Measurements from ENCODE around the gene CRB2. TPM values are rescaled to one million over a fixed set of nuclear protein-coding genes. Genes with fewer than 3 reads are reported as not detected.

Gene CRB2
- total RNA-seq, 1 donor from 2014 or later = 61.1 TPM

DNA sequence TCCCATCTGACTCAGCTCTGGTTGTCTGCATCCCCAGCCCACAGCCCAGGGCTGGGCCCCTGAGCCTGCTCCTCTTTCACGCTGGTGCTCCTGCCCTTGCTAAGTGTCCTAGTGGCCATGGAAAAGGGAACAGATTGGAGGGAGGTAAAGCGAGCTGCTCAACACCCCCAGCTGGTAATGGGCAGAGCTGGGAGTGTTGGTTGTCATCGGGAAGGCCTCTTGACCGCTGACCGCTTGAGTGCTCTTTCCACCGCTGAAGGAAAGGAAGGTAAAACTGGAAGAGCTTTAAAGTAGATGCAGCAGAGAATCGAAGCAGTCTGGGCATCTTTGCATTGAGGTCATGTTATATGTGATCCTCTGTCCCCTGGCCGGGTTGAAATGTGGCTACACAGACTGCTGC lies 60.2 kb downstream of the CRB2 start:
- Mint-ChIP-seq H3K27ac (no peak overlapping the region), H3K4me1 (ENCODE audit: unreplicated experiment) (peaks cover 11% of the 10 kb centered on the region), H3K4me3 (no peak overlapping the region), H3K27me3 (no peaks in the 10 kb centered on the region), H3K36me3 (no peaks in the 10 kb centered on the region), H3K9me3 (no peaks in the 10 kb centered on the region)
- TF ChIP-seq, protein P1, sequence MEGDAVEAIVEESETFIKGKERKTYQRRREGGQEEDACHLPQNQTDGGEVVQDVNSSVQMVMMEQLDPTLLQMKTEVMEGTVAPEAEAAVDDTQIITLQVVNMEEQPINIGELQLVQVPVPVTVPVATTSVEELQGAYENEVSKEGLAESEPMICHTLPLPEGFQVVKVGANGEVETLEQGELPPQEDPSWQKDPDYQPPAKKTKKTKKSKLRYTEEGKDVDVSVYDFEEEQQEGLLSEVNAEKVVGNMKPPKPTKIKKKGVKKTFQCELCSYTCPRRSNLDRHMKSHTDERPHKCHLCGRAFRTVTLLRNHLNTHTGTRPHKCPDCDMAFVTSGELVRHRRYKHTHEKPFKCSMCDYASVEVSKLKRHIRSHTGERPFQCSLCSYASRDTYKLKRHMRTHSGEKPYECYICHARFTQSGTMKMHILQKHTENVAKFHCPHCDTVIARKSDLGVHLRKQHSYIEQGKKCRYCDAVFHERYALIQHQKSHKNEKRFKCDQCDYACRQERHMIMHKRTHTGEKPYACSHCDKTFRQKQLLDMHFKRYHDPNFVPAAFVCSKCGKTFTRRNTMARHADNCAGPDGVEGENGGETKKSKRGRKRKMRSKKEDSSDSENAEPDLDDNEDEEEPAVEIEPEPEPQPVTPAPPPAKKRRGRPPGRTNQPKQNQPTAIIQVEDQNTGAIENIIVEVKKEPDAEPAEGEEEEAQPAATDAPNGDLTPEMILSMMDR (conservative IDR thresholded peaks at IDR 0.05) = no peak
- no peak for DNase-seq (ENCODE audit: extremely low spot score, unreplicated experiment)

GRCh38 chr9:123417289-123418051 lies 61.5 kb downstream of the CRB2 start:
- Mint-ChIP-seq H3K4me3 (no peak overlapping the region), H3K27ac (no peak overlapping the region), H3K9me3 (no peaks in the 10 kb centered on the region), H3K4me1 (ENCODE audit: unreplicated experiment) (peaks cover 21% of the 10 kb centered on the region), H3K27me3 (no peaks in the 10 kb centered on the region), H3K36me3 (no peaks in the 10 kb centered on the region)
- DNase-seq (ENCODE audit: extremely low spot score, unreplicated experiment) = no peak
- TF ChIP-seq, protein P1 (conservative IDR thresholded peaks at IDR 0.05) = no peak

GRCh38 chr9:123418052-123418430 lies 62.0 kb downstream of the CRB2 start:
- H3K4me1 Mint-ChIP-seq (ENCODE audit: unreplicated experiment) = peaks cover 21% of the 10 kb centered on the region
- no peak overlapping the region for H3K4me3 Mint-ChIP-seq
- H3K27me3 Mint-ChIP-seq = no peaks in the 10 kb centered on the region
- no peaks in the 10 kb centered on the region for H3K9me3 Mint-ChIP-seq
- DNase-seq (ENCODE audit: extremely low spot score, unreplicated experiment) = no peak
- TF ChIP-seq, protein P1 (conservative IDR thresholded peaks at IDR 0.05) = no peak
- no peaks in the 10 kb centered on the region for H3K36me3 Mint-ChIP-seq
- H3K27ac Mint-ChIP-seq = no peak overlapping the region

GRCh38 chr9:123418506-123418905 lies 62.5 kb downstream of the CRB2 start:
- Mint-ChIP-seq H3K4me1 (ENCODE audit: unreplicated experiment) (peaks cover 21% of the 10 kb centered on the region), H3K9me3 (no peaks in the 10 kb centered on the region), H3K27ac (no peak overlapping the region), H3K27me3 (no peaks in the 10 kb centered on the region), H3K4me3 (no peak overlapping the region), H3K36me3 (no peaks in the 10 kb centered on the region)
- DNase-seq (ENCODE audit: extremely low spot score, unreplicated experiment) = no peak
- TF ChIP-seq, protein P1 (conservative IDR thresholded peaks at IDR 0.05) = no peak

DNA sequence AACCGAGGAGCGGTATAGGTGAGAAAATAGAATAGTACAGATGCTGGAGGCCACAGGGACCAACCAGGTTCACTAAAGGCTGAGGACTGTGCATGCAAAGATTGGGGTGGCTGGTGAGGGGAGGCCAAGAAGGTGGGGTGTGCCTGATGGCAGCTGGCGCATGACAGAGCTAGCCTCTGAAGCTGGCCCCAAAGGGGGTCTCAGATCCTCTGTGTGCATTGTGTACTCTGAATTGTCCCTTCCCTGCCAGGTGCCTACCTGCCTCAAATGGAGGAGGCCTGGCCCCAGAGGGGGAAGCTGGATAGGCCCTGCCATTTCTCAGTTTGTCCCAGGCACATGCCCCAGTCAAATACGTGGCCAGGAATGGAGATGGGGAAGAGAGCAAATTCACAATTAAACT lies 63.1 kb downstream of the CRB2 start:
- Mint-ChIP-seq H3K9me3 (no peaks in the 10 kb centered on the region), H3K27ac (no peak overlapping the region), H3K27me3 (no peaks in the 10 kb centered on the region), H3K36me3 (no peaks in the 10 kb centered on the region), H3K4me1 (ENCODE audit: unreplicated experiment) (peaks cover 21% of the 10 kb centered on the region), H3K4me3 (no peak overlapping the region)
- TF ChIP-seq, protein P1 (conservative IDR thresholded peaks at IDR 0.05) = no peak
- DNase-seq (ENCODE audit: extremely low spot score, unreplicated experiment) = no peak
